Measurements from ENCODE around the gene SETBP1.

DNA sequence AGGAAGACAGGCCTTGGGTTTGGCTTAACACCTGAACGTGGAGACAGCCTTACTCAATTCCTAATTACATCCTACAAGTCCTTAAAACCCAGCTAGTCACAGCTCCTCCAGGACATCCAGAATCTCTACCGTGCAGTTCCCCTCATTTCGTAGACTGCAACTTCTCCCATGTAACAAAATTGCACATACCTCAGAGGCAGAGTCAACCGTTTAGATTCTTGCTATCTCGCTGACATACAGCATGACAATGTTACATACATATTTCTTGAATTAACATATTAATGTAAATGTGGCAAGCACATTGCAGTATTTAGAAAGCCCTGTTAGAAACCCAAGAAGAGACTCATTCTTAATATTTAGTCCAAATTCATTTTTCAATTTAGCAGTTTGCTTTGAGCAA, 358.7 kb downstream of the SETBP1 start:
- TF ChIP-seq POLR2A (IDR thresholded peaks at IDR 0.05) = no peak
- TF ChIP-seq, protein P1, sequence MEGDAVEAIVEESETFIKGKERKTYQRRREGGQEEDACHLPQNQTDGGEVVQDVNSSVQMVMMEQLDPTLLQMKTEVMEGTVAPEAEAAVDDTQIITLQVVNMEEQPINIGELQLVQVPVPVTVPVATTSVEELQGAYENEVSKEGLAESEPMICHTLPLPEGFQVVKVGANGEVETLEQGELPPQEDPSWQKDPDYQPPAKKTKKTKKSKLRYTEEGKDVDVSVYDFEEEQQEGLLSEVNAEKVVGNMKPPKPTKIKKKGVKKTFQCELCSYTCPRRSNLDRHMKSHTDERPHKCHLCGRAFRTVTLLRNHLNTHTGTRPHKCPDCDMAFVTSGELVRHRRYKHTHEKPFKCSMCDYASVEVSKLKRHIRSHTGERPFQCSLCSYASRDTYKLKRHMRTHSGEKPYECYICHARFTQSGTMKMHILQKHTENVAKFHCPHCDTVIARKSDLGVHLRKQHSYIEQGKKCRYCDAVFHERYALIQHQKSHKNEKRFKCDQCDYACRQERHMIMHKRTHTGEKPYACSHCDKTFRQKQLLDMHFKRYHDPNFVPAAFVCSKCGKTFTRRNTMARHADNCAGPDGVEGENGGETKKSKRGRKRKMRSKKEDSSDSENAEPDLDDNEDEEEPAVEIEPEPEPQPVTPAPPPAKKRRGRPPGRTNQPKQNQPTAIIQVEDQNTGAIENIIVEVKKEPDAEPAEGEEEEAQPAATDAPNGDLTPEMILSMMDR (IDR thresholded peaks at IDR 0.05) = no peak
